ENCODE data around the gene LY6G5B.

Gene LY6G5B

DNA sequence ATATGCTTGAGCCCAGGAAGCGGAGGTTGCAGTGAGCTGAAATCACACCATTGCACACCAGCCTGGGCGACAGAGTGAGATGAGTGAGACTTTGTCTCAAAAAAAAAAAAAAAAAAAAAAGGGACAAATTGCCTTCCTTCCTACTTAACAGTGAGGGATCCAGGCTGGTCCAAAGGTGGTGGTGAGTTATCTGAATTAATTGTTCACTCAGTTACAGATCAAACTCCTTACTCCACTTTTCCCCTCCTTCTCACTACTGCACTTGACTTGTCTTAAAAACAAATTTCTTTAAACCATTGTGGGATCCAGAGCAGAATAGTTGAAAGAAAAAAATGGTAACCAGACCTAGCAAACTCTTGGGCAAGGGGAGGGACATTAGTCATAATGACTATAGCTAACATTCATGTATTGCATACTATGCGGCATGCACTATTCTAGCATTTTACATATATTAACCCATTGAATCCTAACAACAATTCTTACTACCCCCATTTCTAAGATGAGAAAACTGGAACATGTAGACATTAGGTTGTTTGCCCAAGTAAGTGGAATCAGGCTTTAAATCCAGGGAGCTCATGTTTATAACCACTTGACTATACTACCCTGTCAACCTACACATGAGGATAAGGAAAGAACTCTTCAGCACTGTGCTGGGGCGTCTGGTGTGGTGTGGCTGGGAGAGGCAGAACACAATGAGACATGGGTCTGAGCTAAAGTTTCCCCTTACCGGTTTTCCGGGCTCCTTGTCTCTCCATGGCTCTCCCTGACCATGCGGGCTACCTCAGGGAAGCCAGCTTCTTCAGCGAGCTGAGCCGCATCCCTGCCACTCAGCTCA is 6.4 kb upstream of the LY6G5B start:
- no peak for DNase-seq (ENCODE audit: low spot score)

DNA sequence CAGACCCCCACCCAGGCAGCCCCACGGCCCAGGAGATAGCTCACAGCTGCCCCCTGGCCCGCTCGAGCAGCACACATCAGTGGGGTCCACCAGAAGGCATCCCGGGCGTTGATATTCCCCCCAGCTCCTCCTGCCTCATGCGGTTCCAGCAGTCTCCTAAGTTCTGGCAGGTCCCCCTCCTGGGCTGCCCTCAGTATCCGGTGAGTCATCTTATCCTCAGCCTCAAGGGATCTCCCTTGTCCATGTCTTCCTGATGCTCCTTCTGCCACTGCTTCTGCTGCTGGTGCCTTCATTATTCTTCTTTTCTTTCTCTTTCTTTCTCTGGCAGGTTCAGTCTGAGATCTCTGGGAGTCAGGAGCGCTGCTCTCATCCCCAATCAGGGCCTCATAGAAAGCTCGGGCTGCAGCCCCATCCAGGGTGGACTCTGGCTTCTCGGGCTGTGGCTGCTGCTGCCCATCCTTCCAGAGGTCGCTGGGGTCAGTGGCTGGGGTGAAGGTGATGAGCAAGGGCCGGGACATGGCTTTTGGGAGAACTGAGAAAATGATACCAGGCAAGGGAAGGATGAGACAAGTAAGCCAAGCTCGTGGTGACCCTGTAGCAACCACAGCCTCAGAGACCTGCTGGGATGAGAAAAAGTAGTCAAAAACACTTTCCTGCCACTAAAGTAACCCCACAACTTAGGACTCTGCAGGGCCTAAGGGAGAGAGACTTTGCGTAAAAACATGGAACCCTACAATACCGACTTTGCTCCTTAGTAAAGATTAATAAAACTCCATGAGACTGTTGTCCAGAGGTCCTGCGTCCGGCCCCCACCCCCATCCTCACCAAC is 5.6 kb upstream of the LY6G5B start:
- peak; percentile 37 for DNase-seq (ENCODE audit: low spot score)

DNA sequence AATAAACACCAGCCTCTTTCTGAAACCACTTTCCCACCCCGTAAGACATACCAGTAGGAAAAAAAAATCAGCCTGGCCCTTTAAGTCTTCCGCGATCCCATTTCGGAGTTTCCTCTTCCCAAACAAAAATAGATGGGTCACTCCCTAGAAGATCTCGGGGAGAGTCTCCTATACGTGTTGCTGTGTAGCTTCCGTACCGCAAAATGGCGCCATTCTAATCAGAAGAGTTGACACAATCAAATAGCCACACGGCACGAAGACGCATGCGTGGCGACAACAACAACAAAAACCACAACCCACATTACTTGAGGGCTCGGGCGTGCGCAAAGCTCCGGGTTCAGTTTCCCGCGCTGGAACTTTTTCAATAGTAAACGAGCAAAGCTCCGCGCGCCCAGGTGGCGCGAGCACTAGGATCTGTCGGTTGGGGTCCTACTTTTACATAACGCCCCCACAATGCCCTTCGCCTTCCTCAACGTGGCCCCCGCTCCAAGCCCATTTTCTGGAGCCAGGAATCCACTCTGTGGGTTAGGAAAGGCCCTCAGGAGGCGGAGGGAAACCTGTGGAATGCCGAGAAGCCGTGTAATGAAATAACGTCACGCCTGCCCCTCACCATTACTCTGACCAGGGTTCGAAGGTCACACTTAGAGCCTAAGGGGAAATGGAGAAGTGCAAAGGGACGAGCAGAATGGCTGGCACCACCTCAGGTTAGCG is 4.8 kb upstream of the LY6G5B start, which contains the start of gene GPANK1:
GPANK1 (minus strand) TSS at position 208 of the 711 bp plus-strand sequence. CDS start 519 bp downstream, outside the sequence.
- peak; percentile 92 for DNase-seq (ENCODE audit: low spot score)

DNA sequence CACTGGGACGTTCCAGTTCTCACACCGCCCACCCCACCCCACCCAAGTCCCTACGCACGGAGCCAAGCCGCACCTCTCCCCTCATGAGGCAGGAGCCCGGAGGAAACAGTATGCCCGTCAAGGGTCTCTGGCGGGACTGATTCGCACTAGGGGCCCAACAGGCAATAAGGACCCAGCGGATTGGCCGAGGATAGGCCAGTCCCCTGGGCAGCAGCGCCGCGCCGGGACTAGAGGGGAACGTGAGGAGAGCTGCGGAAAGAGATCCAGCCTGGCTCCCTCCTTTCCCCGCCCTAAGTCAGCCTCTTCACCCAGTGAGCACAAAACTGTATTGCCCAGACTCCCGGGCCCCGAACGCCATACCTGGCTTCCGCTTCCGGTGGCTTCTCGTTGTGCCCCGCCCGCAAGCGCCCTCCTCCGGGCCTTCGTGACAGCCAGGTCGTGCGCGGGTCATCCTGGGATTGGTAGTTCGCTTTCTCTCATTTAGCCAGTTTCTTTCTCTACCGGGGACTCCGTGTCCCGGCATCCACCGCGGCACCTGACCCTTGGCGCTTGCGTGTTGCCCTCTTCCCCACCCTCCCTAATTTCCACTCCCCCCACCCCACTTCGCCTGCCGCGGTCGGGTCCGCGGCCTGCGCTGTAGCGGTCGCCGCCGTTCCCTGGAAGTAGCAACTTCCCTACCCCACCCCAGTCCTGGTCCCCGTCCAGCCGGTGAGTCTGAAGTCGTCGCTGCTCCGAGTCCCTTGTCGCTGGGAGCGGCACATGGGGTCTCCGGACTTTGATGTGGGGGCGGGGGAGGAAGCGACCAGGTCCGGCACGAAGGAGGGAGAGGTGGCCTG is 4.1 kb upstream of the LY6G5B start, which contains the start of gene CSNK2B:
CSNK2B (plus strand) TSS at position 580 of the 836 bp plus-strand sequence. CDS start 752 bp downstream, outside the sequence.
- peak; percentile 96 for DNase-seq (ENCODE audit: low spot score)

DNA sequence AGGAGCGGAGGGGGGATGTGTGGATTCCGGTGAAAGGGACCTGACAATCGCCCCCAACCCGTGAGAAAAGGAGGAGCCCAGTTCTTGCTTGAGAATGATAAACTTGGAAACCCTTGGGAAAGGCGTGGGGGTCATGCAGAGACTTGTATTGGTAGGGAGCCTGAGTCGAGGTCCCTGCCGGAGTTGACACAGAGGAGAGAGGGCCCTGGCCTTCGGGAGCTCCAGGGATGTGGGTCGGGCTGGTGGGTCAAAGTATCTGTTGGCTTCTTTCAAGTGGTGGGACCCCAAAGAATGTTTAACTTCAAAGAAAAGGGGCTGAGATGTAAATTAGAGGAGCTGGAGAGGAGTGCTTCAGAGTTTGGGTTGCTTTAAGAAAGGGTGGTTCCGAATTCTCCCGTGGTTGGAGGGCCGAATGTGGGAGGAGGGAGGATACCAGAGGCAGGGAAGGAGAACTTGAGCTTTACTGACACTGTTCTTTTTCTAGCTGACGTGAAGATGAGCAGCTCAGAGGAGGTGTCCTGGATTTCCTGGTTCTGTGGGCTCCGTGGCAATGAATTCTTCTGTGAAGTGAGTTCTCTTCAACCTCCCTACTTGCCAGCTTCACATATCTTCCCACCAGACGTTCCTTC is 3.3 kb upstream of the LY6G5B start:
- DNase-seq (ENCODE audit: low spot score) = no peak

DNA sequence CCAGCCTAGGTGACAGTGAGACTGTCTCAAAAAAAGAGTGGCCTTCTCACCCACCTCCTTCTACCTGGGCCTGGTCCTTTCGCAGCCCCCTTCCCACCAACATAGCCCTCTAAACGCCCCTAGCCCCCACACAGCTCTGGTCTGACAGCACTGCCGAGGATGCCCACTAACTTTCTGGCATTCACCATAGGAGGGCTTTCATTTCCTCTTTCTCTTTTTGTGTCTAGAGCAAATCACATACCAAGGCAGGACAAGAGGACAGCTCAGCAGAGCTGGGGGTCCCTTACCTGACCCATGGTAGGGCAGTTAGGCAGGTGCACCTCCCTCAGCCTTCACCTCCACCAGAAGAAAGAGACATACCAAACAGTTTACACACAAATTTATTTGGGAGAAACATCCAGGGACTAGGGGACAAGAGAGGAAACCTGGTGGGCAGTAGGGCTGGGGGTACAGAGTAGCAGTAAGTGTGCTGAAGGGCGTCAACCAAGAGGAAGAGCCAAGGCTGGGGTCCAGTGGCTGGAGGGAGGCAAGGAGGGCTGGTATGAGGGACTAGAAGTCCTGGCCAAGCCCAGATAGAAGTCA is 6.6 kb downstream of the LY6G5B start:
- no peak for DNase-seq (ENCODE audit: low spot score)

DNA sequence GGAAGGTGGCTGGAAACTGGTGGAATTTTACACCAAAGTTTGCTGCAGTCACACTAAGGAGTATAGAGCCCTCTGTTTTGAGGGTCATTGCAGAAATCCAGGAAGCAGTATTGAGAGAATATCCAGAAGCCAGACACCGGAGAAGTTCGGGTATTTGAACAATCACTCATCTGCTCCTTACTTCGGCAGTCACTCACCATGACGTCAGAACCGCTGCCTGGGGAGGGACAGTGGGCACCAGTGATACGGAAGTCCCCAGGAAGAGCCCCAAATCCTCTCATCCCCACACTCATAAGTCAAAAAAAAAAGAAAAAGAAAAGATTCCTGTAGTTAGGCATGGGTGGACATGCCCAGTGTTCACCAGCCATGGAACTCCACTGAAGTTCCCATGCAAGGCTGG is 7.1 kb downstream of the LY6G5B start:
- no peak for DNase-seq (ENCODE audit: low spot score)

DNA sequence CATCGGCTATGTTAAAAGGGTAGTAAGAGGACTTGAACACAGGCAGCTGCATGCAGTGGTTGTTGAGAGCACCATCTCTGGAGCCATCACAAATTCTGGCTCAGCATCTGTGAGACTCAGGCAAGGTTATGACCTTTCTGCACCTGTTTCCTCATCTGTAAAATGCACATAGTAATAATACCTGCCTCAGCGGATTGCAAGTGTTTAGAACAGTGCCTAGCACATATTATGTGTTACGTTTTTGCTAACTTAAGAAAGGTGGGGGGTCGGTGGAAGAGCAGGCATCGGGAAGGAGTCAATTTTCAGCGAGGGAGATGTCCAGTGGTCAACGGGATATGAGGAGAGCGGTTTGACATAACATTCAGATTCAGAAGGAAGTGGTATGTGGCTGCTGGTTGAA is 8.2 kb downstream of the LY6G5B start:
- no peak for DNase-seq (ENCODE audit: low spot score)

DNA sequence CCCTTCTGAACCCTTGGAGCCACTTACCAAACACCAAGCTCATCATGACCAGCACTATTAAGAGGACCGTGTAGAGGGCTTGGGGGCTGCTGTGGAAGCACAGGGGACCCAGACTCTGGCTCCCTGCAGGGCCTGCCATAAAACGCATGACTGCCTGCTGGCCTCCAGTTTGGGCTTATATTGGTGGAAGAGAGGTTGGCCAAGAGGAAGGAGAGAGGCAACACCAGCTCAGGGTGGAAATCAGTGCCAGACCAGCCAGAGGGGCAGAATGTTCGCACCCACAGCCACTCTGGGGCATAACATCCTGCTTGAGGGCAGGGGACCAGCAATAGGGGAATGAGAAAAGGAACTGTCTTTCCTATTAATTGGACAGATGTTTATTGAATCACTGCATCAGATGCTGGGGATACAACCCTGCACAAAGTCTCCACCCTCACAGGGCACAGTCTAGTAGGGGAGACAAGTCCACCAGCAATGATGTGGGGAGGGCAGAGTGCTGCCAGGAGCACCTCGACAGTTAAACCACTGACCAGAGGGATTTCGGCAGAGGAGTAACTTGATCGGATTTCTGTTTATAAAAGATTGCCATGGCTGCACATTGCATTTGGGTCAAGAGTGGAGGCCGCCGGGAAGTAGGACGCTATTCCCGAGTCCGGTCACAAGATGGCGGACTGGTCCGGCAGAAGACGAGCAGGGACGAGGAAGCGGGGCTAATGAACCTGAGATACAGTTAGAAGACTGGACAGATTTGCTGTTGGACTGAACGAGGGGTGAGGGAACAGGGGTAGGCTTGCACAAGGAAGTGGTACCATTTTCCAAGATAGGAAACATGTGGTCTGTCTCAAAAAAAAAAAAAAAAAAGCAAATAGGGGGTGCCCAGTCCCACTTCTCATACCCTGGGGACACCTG is 10.7 kb downstream of the LY6G5B start, which contains the start of gene LY6G5C:
LY6G5C (minus strand) TSS at position 842 of the 909 bp plus-strand sequence; CDS start at position 148, 694 bp downstream.
- peak; percentile 89 for DNase-seq (ENCODE audit: low spot score)

DNA sequence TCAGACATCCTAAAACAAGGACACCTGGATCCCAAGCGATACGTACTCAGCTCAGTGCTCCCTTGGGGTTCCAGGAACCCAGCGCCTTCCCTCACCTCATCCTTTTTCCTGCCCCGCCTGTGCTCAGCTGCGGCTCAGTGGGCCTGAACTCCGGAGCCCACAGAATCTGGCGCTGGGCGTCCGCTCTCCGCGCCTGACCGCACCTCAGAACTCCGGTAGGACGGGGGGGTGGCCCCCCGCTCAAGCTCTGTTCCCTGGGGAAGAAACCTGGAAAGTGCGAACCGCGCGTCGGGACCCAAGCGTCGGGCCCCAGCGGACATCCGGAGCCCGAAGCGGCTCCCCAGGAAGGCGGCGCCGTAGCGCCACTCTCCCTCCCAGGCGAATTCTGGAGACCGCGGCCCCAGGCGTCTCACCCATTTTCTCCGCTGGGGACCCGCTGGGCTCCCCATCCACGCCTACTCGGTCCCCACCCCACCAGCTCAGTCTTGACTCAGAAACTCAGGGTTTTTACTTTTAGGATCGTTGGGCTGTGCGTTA is 11.4 kb downstream of the LY6G5B start:
- DNase-seq (ENCODE audit: low spot score) = peak; percentile 31

DNA sequence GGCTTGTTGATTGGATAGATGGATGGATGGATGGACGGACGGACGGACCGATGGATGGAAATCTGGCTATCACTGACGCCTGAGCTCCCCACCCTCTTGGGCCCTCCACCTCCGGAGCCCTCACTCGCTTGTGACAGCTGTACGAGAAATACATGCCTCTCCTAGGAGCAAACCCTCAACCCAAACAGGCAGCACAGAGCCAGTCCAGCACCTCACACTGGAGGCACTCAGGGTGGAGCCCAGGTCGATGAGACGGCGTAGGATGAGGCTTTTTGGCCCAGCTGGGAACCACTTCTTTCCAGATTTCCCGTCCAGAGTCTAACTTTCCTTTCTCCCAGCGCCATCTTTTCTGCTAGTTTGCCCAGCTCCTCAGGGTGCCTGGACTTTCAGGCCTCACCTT is 13.8 kb downstream of the LY6G5B start:
- DNase-seq (ENCODE audit: low spot score) = no peak

DNA sequence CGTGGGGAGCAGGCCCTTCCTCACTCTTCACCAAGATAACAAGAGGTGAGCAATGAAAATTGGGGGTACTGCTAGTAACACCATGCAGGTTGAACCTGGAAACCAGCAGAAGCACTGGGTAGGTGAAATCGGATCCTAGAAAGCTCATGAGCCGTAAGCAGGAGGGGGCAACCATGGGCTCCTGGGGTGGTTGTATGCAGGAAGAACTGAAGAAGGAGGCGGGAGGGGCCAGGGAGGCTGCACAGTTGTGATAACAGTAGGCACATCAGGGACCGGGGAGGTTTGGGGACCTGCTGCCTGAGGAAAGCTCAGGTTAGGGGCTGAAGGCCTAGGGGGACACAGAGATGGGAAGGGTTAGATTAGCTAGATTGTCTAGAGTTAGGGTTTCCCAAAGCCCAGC is 16.7 kb downstream of the LY6G5B start:
- DNase-seq (ENCODE audit: low spot score) = no peak

DNA sequence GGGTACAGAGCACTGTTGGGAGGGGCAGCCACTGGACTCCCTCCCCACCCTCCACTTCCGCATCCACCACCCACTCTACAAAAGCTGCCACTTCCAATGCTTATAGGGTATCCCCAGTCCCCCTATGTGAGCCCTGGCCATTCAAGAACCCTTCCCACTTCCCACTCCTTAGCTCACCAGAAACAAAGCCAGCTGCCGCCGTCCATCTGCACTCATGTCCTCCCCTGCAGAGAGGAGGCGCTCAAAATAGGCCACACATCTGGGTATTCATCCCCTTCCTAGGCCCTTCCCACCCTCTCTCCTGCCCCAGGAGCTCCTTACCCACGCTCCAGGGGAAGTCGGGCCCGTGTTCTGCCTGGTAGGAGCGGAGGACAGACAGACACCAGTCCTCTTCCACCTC is 17.5 kb downstream of the LY6G5B start:
- DNase-seq (ENCODE audit: low spot score) = no peak

DNA sequence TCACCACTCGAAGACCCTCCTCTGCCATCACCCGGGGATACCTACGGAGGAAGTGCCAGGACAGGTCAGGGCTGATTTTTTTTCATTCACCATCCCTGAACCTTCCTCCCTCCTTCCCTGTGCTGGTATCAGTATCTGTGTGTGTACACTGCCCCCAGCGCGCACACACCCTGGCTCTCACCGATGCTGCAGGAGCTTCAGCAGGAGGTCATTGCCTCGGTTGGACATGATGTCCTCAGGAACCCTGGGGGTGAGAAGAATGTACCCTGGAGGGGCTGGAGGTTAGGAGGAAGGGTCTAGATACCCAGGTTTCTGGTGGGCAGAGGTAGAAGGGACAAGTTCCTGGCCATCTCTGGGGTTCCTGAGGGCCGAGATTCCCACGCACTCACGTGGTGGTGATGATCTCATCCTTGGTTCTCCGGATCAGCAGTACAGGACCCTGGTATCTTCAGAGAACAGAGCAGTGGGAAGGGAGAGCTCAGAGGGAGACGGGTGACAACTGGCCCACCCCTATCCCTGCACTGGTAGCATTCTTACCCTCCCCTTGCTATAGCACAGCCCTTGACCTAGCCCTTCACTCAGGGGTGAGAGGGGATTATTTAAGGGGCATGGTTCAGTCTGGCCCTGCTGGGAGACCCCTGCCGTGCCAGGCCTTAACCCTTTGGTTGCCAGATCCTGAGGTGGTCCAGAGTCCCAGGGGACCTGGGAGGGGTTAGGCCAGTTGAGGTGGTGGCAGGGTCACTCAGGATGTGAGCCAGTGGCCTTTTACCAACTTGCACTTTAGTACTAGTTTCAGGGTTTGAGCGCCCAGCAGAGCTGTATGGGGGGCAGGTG is 18.3 kb downstream of the LY6G5B start:
- DNase-seq (ENCODE audit: low spot score) = no peak

DNA sequence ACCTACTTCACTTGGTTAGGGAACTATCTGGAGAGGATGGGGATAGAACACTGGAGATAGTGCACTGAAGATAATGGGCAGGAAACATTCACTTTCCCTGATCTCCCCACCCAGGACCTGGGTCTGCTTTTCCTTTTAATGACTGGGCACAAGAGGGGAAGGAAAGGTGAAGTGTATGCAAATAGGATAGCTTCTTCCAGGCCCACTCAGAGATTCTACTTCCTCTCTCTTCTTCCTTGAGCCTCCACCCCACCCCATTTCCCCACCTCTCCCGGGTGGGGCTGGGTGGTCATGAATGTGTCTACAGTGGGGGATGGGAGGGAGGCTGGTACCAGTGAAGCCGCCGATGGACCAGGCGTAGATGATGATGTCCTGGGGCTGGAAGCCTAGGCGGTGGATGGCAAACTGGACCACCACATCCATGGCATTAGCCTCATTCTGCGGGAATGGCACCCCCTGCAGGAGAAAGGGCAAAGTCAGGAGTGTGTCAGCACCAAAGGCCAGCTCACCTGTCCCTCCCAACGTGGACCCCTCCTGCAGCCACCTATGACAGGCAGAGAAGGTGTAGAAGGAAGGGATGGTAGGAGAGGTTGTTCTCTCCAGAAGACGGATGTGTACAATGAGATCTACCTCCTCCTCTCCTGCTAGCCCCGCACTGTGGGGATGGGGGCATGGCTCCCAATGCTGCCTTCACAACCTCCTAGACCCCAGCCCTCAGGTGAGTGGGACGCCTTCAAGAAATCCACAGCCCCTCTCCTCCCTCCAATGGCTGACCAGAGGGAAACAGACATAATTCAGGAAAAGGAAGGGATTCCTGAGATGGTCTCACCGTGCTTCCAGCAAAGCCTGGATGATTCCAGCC is 19.7 kb downstream of the LY6G5B start:
- DNase-seq (ENCODE audit: low spot score) = no peak

DNA sequence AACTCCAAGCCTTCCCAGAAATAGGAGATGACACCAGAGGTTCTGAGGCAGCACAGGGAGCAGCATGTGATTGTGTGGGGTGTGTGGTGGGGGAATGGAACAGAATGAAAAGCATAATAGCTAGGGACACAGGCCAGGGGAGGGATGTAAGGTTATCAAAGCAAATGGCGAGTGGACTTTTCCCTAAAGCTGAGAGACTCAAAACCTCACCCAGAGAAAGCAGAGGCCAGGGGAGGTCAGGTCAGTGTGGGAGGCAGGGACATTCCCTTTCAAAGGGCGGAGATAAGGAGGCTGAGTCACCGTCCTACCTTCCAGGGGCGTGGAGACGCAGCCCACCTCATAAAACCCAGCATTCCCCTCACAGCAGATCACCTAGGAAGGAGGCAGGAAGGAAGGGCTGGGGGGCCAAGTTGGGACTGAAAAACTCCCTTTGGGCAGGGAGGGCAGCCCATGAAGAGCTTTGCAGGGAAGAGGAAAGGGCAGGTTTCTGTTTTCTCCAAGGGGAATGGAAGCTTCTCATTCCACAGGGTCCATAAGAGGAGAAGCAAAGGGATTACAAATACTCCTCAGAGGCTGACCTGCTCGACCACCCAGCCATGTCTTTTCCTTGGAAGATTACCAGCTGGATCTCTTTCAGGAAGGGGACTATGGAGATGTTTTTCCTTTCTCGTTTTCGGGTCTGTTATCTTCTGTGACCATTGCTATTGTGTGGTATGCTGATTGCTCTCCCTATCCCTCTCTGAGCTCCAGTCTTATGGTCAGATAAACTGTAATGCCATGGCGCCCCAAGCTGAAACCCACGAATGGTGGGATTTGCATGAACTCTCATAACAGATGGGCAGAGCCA is 20.7 kb downstream of the LY6G5B start:
- no peak for DNase-seq (ENCODE audit: low spot score)

Data from SW480 (cell line).